ENCODE results near the gene RNF146.
"Not testable (repeated sequence)": the region's sequence is repeated elsewhere in the genome, so short reads cannot be mapped to it uniquely, and the experiment has no call there.

The RNF146 gene

DNA sequence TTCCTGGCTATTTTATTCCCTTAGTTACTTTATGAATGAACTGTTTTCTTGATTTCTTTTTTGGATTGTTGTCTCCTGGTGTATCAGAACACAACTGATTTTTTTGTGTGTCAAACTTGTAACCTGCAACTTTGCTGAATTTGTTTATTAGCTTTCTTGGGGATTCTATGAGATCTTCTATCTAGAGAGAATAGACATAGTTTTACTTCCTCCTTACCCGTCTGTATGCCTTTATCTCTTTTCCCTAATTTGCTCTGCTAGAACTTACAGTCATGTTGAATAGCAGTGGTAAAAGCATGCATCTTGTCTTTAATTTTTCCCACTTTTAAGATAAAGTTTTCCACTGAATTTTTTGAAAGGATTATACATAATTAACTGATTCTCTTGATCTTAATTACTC, 13.2 kb downstream of the RNF146 start:
- in situ Hi-C loops (cut with MboI; ENCODE audit: low sequenced_read_pairs) = no loop called here

- in situ Hi-C loops (cut with MboI; ENCODE audit: low sequenced_read_pairs) = no loop called here
Observed at GRCh38 chr6:127282184-127282583, 15.5 kb downstream of the RNF146 start.

- in situ Hi-C loops (cut with MboI; ENCODE audit: low sequenced_read_pairs) = no loop called here
Observed at GRCh38 chr6:127288705-127289104, 22.0 kb downstream of the RNF146 start.

- in situ Hi-C loops (cut with MboI; ENCODE audit: low sequenced_read_pairs) = no loop called here
Observed at GRCh38 chr6:127289934-127290333, 23.3 kb downstream of the RNF146 start.

DNA sequence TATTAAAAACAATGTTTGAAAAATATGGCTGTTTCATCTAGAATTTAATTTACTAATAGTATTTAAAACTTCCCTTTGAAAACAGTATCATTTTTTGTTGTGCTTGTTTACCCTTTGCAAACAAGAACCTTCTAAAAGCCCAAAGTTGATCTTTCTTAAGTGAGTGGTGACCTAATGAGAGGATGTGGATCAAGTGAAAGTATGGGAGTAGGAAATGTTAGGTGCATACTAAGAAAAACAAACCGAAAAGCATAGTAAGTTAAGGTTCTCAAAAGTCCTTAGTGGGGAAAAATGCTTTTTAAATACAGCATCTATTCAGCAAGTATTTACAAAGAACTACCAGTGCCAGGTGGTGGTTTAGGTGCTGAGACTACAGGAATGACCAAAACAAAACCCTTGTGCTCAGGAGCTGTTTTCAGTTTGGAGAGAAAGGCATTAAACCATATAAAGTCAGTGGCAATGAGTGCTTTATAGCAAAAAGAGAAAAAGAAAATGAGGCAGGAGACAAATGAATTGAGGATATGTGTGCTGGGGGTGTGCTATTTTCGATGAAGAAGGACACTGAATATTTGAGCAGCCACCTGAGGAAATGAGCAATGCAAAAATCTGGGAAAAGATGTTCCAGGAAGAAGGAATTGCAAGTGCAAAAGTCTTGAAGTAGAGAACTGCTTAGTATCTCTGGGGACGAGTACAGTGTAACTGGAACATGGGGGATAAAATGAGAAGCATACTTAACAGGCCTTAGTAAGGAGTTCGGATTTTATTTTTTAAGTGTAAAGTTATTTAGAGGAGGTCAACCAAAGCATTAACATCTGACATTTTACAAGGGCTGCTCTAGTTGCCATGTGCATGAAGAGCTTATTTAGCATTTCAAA, 24.0 kb downstream of the RNF146 start:
- in situ Hi-C loops (cut with MboI; ENCODE audit: low sequenced_read_pairs) = no loop called here

DNA sequence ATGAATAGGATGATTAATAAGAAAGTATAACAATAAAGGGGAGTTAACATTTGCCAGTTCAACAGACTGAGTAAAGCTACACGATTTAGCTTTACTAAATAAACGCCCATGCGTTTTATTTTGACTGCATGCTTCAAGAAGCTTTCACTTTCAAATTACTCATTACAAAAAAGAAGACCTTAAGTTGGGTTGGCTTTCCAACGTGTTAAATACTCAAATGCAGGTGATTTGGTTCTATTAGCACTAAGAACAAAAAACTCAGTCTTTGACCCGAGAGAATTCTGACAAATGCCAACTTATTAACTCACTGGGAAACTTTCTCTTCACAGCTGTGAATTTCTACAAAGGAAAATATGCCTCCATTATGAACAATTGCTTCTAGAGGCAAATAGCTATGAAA, 24.8 kb downstream of the RNF146 start:
- in situ Hi-C loops (cut with MboI; ENCODE audit: low sequenced_read_pairs) = no loop called here

GRCh38 chr6:127297502-127298070, 30.9 kb downstream of the RNF146 start:
- in situ Hi-C loops (cut with MboI; ENCODE audit: low sequenced_read_pairs) = no loop called here

GRCh38 chr6:127298475-127298874, 31.8 kb downstream of the RNF146 start:
- in situ Hi-C loops (cut with MboI; ENCODE audit: low sequenced_read_pairs) = no loop called here

GRCh38 chr6:127299522-127300240, 33.0 kb downstream of the RNF146 start:
- in situ Hi-C loops (cut with MboI; ENCODE audit: low sequenced_read_pairs) = no loop called here

- in situ Hi-C loops (cut with MboI; ENCODE audit: low sequenced_read_pairs) = no loop called here
Observed at GRCh38 chr6:127300411-127300810, 33.7 kb downstream of the RNF146 start.

DNA sequence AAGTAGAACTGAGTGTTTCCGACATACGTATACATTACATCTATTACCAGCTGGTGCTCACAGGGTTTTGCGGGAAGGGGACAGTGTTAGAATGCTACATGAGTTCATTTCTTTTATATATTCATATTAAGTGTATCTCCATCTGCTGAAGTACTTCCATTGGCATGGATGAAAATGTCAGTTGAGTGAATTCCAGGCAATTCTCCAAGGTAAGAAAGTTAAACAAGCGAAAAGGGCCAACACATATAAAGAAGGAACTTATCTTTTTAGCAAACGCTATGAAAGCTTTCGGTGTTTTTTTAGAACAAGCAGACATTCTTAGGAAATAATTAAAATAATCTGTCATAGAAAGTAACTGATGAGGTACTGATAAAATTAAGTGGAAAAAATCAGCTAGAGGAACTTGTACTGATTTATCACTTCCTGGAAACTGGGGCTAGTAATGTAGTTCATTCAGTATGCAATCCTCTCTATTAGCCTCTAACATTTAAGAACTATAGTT, 34.6 kb downstream of the RNF146 start:
- in situ Hi-C loops (cut with MboI; ENCODE audit: low sequenced_read_pairs) = no loop called here

- in situ Hi-C loops (cut with MboI; ENCODE audit: low sequenced_read_pairs) = no loop called here
Observed at GRCh38 chr6:127302728-127303660, 36.3 kb downstream of the RNF146 start.

GRCh38 chr6:127303917-127304316, 37.3 kb downstream of the RNF146 start:
- in situ Hi-C loops (cut with MboI; ENCODE audit: low sequenced_read_pairs) = no loop called here

GRCh38 chr6:127305741-127306140, 39.1 kb downstream of the RNF146 start:
- in situ Hi-C loops (cut with MboI; ENCODE audit: low sequenced_read_pairs) = no loop called here

GRCh38 chr6:127317388-127318128, 50.9 kb downstream of the RNF146 start:
- in situ Hi-C loops (cut with MboI; ENCODE audit: low sequenced_read_pairs) = no loop called here

DNA sequence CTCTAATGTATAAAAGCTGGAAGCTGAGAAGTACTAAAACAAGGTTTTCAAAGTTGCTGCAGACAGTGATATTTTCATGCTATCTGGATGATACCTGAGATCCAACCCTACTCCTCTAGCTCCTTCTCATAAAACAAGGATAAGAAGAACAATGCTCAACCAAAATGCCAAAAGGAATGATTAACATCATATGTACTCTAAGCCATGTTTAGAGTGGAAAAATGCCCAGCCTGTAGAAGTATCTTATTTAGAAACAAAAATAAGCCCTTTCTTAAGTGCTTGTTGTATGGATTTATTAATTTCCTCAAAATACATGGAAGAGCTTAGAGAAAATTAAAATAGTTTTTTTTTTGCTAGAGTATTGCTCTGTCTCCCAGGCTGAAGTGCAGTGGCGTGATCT, 53.0 kb downstream of the RNF146 start:
- in situ Hi-C loops (cut with MboI; ENCODE audit: low sequenced_read_pairs) = no loop called here

- in situ Hi-C loops (cut with MboI; ENCODE audit: low sequenced_read_pairs) = no loop called here
Observed at GRCh38 chr6:127328043-127328609, 61.5 kb downstream of the RNF146 start.

DNA sequence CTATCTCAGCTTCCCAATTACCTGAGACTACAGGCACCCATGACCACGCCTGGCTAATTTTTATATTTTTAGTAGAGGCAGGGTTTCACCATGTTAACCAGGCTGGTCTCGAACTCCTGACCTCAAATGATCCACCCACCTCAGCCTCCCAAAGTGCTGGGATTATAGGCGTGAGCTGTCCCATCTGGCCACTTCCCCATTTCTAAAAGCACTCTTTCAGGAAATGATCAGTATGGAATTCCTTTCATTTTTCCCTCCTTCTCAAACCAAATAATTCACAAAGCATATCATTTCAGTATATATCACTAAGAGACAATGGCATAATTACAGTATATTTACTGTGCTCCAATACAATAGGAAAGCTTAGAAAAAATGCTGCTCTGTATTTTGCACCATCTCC, 64.6 kb downstream of the RNF146 start:
- in situ Hi-C loops (cut with MboI; ENCODE audit: low sequenced_read_pairs) = not testable (repeated sequence)

DNA sequence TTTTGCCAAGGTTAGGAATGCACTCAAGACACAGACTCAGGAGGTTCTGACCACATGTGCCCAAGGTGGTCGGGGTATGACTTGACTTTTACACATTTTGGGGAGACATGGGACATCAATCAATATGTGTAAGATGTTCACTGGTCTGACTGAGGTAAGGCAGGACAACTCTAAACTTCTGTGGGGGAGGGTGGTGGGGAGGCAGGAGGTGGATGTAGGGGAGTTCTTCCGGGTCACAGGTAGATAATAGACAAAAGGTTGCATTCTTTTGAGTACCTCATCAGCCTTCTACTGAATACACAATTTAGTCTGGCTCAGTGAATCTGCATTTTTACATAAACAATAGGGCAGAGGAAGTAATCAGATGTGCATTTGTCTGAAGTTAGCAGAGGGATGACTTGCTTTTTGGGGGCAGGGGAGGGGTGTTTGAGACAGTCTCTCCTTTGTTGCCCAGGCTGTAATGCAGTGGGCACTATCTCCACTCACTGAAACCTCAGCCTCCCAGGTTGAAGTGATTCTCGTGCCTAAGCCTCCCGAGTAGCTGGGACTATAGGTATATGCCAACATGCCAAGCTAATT, 65.8 kb downstream of the RNF146 start:
- in situ Hi-C loops (cut with MboI; ENCODE audit: low sequenced_read_pairs) = no loop called here
